ENCODE measurements around the gene WASL.

GRCh38 chr7:123660514-123661354 lies 88.1 kb downstream of the WASL start:
- TF ChIP-seq CTCF (IDR thresholded peaks at IDR 0.05; ENCODE audit: low read depth, low read length) (no peak), EZH2phosphoT487 (IDR thresholded peaks at IDR 0.05; ENCODE audit: low read depth) (no peak)
